Measurements from ENCODE around the gene RASA2. TPM values are rescaled to one million over a fixed set of nuclear protein-coding genes. Genes with fewer than 3 reads are reported as not detected.

RASA2 gene
- polyA plus RNA-seq, 1 donor (not counting 4 experiments of a cell fraction or from before 2014, with no cell fraction given) = 10.3 TPM

DNA sequence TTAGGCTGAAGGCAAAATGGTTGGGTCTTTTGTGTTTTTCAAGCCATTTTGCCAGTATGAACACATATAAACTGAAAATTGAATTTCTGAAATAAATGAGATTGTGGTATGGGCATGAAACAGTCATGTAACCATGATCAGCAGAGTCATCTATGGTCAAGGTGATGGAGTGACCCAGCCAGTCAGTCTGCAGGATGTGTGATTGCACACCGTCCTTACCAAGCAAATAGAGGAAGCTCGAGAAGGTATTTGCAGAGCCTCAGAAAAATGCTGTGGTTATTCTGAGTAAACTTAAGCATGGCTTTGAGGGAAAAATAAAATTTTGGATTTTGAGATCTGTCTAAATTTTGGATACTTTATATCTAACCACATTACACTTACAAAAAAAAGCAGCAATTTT is 155.4 kb downstream of the RASA2 start:
- no peaks in the 10 kb centered on the region for H3K27me3 ChIP-seq (ENCODE audit: control insufficient read depth, extremely low read depth, insufficient read depth, low read length)
- no peaks in the 10 kb centered on the region for H3K79me2 ChIP-seq (ENCODE audit: control insufficient read depth, insufficient read depth, low read length)
- no peak overlapping the region for H2AFZ ChIP-seq (ENCODE audit: control insufficient read depth, low read length)
- DNase-seq (ENCODE audit: low read depth, low spot score) (no peak), FAIRE-seq (no peak)
- H3K4me2 ChIP-seq (ENCODE audit: control insufficient read depth, extremely low read depth, insufficient read depth, low read depth, low read length) = no peak overlapping the region
- H3K4me1 ChIP-seq (ENCODE audit: control insufficient read depth, extremely low read depth, insufficient read depth, low read length) = peaks cover 2% of the 10 kb centered on the region
- no peaks in the 10 kb centered on the region for H4K20me1 ChIP-seq (ENCODE audit: control insufficient read depth, extremely low read depth, insufficient read depth, low read length)
- H3K9me3 ChIP-seq (ENCODE audit: control insufficient read depth, low read depth, low read length) = no peaks in the 10 kb centered on the region
- dilution Hi-C loops (cut with MboI; ENCODE audit: extremely low pct_ligation_motif_present, low sequenced_read_pairs) = no loop called here
- H3K9me1 ChIP-seq (ENCODE audit: control insufficient read depth, extremely low read depth, insufficient read depth, low read length) = no peaks in the 10 kb centered on the region
- no peak for TF ChIP-seq EZH2 (IDR thresholded peaks at IDR 0.05; ENCODE audit: low read length)
- TF ChIP-seq, protein P1, sequence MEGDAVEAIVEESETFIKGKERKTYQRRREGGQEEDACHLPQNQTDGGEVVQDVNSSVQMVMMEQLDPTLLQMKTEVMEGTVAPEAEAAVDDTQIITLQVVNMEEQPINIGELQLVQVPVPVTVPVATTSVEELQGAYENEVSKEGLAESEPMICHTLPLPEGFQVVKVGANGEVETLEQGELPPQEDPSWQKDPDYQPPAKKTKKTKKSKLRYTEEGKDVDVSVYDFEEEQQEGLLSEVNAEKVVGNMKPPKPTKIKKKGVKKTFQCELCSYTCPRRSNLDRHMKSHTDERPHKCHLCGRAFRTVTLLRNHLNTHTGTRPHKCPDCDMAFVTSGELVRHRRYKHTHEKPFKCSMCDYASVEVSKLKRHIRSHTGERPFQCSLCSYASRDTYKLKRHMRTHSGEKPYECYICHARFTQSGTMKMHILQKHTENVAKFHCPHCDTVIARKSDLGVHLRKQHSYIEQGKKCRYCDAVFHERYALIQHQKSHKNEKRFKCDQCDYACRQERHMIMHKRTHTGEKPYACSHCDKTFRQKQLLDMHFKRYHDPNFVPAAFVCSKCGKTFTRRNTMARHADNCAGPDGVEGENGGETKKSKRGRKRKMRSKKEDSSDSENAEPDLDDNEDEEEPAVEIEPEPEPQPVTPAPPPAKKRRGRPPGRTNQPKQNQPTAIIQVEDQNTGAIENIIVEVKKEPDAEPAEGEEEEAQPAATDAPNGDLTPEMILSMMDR (optimal IDR thresholded peaks at IDR 0.05 in 1 of 3, IDR thresholded peaks at IDR 0.05 in 1 of 3, conservative IDR thresholded peaks at IDR 0.05 in 1 of 3; ENCODE audit: extremely low read depth in 1 of 3, insufficient read depth in 2 of 3, low read length in 3 of 3) = no peak
- H3K4me3 ChIP-seq (ENCODE audit: control insufficient read depth in 2 of 3, extremely low read depth in 1 of 3, insufficient read depth in 2 of 3, low read depth in 1 of 3, low read length in 3 of 3) = no peak overlapping the region
- H3K27ac ChIP-seq (ENCODE audit: control insufficient read depth, insufficient read depth, low read length) = no peak overlapping the region
- H3K9ac ChIP-seq (ENCODE audit: control insufficient read depth, extremely low read depth, insufficient read depth, low read length) = no peak overlapping the region
- no peaks in the 10 kb centered on the region for H3K36me3 ChIP-seq (ENCODE audit: control insufficient read depth in 2 of 2, extremely low read depth in 1 of 2, insufficient read depth in 2 of 2, low read length in 2 of 2)

DNA sequence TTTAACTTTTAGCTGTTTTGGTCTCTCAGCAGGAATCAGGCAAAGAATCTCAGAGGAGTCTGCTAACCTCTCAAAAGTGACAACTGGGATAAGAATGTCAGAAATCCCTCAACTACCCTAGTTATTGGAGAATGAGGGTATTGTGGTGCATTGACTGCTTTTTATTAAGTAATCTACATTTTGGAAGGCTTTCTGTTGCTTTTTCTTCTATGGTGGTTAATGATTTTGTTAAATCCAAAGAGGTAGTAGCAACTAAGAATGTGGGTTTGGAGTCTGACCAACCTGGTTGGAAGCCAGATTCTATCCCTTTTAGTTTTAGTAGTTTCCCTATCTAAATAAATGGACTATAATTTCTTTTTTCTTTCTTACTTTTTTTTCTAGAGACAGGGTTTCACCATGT is 156.6 kb downstream of the RASA2 start:
- H3K79me2 ChIP-seq (ENCODE audit: control insufficient read depth, insufficient read depth, low read length) = no peaks in the 10 kb centered on the region
- H2AFZ ChIP-seq (ENCODE audit: control insufficient read depth, low read length) = no peak overlapping the region
- no peak for TF ChIP-seq EZH2 (IDR thresholded peaks at IDR 0.05; ENCODE audit: low read length)
- TF ChIP-seq, protein P1 (optimal IDR thresholded peaks at IDR 0.05 in 1 of 3, IDR thresholded peaks at IDR 0.05 in 1 of 3, conservative IDR thresholded peaks at IDR 0.05 in 1 of 3; ENCODE audit: extremely low read depth in 1 of 3, insufficient read depth in 2 of 3, low read length in 3 of 3) = no peak
- H3K4me1 ChIP-seq (ENCODE audit: control insufficient read depth, extremely low read depth, insufficient read depth, low read length) = peaks cover 2% of the 10 kb centered on the region
- FAIRE-seq (no peak), DNase-seq (ENCODE audit: low read depth, low spot score) (no peak)
- no peak overlapping the region for H3K4me3 ChIP-seq (ENCODE audit: control insufficient read depth in 2 of 3, extremely low read depth in 1 of 3, insufficient read depth in 2 of 3, low read depth in 1 of 3, low read length in 3 of 3)
- H3K36me3 ChIP-seq (ENCODE audit: control insufficient read depth in 2 of 2, extremely low read depth in 1 of 2, insufficient read depth in 2 of 2, low read length in 2 of 2) = no peaks in the 10 kb centered on the region
- no peak overlapping the region for H3K4me2 ChIP-seq (ENCODE audit: control insufficient read depth, extremely low read depth, insufficient read depth, low read depth, low read length)
- no peaks in the 10 kb centered on the region for H3K9me1 ChIP-seq (ENCODE audit: control insufficient read depth, extremely low read depth, insufficient read depth, low read length)
- no peak overlapping the region for H3K27ac ChIP-seq (ENCODE audit: control insufficient read depth, insufficient read depth, low read length)
- no peaks in the 10 kb centered on the region for H4K20me1 ChIP-seq (ENCODE audit: control insufficient read depth, extremely low read depth, insufficient read depth, low read length)
- no peaks in the 10 kb centered on the region for H3K9me3 ChIP-seq (ENCODE audit: control insufficient read depth, low read depth, low read length)
- no peak overlapping the region for H3K9ac ChIP-seq (ENCODE audit: control insufficient read depth, extremely low read depth, insufficient read depth, low read length)
- dilution Hi-C loops (cut with MboI; ENCODE audit: extremely low pct_ligation_motif_present, low sequenced_read_pairs) = no loop called here
- H3K27me3 ChIP-seq (ENCODE audit: control insufficient read depth, extremely low read depth, insufficient read depth, low read length) = no peaks in the 10 kb centered on the region
